Activated naive CD4-positive, alpha-beta T cell treated with anti-CD3 and anti-CD28 coated beads, Interleukin-2, amount 50 U/mL, for 24 hours (primary cell): ENCODE data around the gene ZNF324B.

Experiments
- H3K27ac Mint-ChIP-seq: one replicate; pipeline ENCODE4 v1.8.0; 2021; ENCODE audit warnings: mild to moderate bottlenecking, mixed read lengths
- H3K27me3 Mint-ChIP-seq: one replicate; pipeline ENCODE4 v1.8.0; 2021; ENCODE audit warnings: mixed read lengths
- H3K36me3 Mint-ChIP-seq: one replicate; pipeline ENCODE4 v1.8.0; 2021; ENCODE audit warnings: mixed read lengths
- H3K4me1 Mint-ChIP-seq: one replicate; pipeline ENCODE4 v1.8.0; 2021; ENCODE audit warnings: mixed read lengths
- H3K4me3 Mint-ChIP-seq: one replicate; pipeline ENCODE4 v1.8.0; 2021; ENCODE audit warnings: mild to moderate bottlenecking, mixed read lengths
- H3K9me3 Mint-ChIP-seq: one replicate; pipeline ENCODE4 v1.8.0; 2021; ENCODE audit warnings: mixed read lengths

ZNF324B gene

DNA sequence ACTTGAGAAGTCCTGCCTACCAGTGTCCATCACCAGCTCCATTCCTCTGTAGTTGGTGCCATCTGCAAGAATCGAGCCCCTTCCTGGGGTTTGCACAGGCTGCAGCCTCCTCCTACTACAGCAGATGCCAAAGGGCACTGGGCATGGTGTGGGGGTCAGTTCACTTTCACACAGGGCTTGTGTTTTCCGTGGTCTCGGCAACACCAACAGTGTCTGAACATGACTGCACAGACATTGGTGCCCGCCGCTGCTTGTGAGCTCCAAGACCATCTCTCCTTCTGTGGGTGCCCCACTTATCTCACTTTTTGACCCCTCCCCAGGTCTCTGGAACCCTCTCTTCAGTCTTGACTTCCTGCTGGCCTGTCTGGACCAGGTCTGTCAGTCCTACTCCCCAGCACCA lies 40.0 kb downstream of the ZNF324B start:
- H3K9me3 Mint-ChIP-seq: no peaks in the 10 kb centered on the region
- H3K27me3 Mint-ChIP-seq: no peaks in the 10 kb centered on the region
- no peak overlapping the region for H3K4me3 Mint-ChIP-seq
- H3K27ac Mint-ChIP-seq: no peak overlapping the region
- H3K4me1 Mint-ChIP-seq: no peaks in the 10 kb centered on the region
- no peaks in the 10 kb centered on the region for H3K36me3 Mint-ChIP-seq

DNA sequence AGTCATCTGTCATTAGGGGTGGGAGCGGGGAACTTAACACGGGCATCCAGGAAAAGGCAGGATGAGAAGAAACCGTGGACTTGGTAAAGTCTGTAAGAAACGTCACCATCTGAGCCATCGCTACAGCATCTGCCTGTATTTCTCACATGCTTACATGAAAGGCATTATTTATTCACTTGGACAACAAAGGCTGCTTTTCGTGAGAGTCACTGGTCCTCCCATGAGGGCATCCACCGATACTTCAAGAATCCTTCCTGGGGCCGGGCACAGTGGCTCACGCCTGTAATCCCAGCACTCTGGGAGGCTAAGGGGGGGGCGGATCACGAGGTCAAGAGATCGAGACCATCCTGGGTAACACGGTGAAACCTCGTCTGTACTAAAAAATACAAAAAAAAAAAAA lies 40.8 kb downstream of the ZNF324B start:
- Mint-ChIP-seq H3K27ac (no peak overlapping the region), H3K4me3 (no peak overlapping the region), H3K9me3 (no peaks in the 10 kb centered on the region), H3K4me1 (peaks cover 5% of the 10 kb centered on the region), H3K27me3 (no peaks in the 10 kb centered on the region), H3K36me3 (no peaks in the 10 kb centered on the region)

DNA sequence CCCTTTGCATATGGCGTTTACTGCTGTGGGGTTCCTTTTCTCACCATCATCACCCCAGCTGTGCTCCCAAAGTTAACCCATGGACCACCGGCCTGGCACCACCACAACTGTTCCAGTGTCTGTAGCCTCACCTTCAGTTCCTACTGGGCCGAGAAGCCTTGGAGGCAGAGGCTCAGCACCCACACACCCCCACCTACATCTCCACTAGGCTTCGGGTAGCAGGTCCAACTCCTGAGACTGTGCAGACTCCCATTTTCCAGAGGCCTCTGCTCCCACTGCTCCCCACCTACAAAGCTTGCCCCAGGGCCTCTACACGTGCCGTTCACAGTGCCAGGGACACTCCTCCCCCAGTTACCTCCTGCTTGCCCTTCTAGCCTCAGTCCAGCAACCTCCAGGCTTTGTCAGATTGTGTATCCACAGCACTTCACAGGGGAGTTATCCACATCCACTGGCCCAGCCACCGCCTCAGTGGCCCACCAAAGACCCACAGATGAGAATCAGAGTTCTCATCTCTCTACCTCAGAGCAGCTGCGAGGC lies 46.3 kb downstream of the ZNF324B start:
- peaks cover 7% of the 10 kb centered on the region for H3K9me3 Mint-ChIP-seq
- H3K27me3 Mint-ChIP-seq: no peaks in the 10 kb centered on the region
- H3K4me3 Mint-ChIP-seq: peak overlapping the region; percentile 44
- H3K36me3 Mint-ChIP-seq: no peaks in the 10 kb centered on the region
- peaks cover 25% of the 10 kb centered on the region for H3K4me1 Mint-ChIP-seq
- no peak overlapping the region for H3K27ac Mint-ChIP-seq

- Mint-ChIP-seq H3K9me3 (peaks cover 7% of the 10 kb centered on the region), H3K27me3 (no peaks in the 10 kb centered on the region), H3K4me1 (peaks cover 25% of the 10 kb centered on the region), H3K27ac (no peak overlapping the region), H3K36me3 (no peaks in the 10 kb centered on the region), H3K4me3 (peak overlapping the region; percentile 92)
These were observed 47.0 kb downstream of the ZNF324B start for GRCh38 chr19:58498316-58499020.

GRCh38 chr19:58499021-58499927 lies 47.9 kb downstream of the ZNF324B start:
- peaks cover 7% of the 10 kb centered on the region for H3K9me3 Mint-ChIP-seq
- peaks cover 25% of the 10 kb centered on the region for H3K4me1 Mint-ChIP-seq
- H3K27me3 Mint-ChIP-seq: no peaks in the 10 kb centered on the region
- H3K27ac Mint-ChIP-seq: peak overlapping the region; percentile 94
- H3K36me3 Mint-ChIP-seq: no peaks in the 10 kb centered on the region
- H3K4me3 Mint-ChIP-seq: peak overlapping the region; percentile 92

DNA sequence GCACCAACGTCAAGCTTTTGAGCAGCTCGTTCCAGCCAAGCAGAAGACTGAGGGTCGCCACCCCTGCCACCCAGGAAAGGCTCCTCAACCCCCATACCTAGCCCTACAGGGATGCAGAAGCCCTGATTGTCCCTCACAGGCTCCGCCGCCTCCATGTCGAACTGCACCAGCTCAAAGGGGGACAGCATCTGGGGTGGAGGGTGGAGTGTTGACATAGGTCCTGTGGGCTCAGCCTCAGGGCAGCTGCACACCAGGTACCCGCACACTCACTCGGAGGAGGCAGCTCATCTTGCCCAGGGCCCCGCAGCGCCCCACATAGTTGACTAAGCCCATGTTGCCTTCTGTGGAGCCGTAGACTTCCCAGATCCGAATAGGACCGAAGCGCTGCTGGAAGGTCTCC lies 48.8 kb downstream of the ZNF324B start:
- no peaks in the 10 kb centered on the region for H3K27me3 Mint-ChIP-seq
- peaks cover 25% of the 10 kb centered on the region for H3K4me1 Mint-ChIP-seq
- peaks cover 7% of the 10 kb centered on the region for H3K9me3 Mint-ChIP-seq
- H3K4me3 Mint-ChIP-seq: peak overlapping the region; percentile 92
- no peaks in the 10 kb centered on the region for H3K36me3 Mint-ChIP-seq
- no peak overlapping the region for H3K27ac Mint-ChIP-seq
